Measurements from ENCODE around the gene PINK1. TPM values are rescaled to one million over a fixed set of nuclear protein-coding genes. Genes with fewer than 3 reads are reported as not detected.

PINK1 gene
- polyA plus RNA-seq, 1 of the 3 experiments (the other 2 are of a cell fraction): 24.4 TPM

DNA sequence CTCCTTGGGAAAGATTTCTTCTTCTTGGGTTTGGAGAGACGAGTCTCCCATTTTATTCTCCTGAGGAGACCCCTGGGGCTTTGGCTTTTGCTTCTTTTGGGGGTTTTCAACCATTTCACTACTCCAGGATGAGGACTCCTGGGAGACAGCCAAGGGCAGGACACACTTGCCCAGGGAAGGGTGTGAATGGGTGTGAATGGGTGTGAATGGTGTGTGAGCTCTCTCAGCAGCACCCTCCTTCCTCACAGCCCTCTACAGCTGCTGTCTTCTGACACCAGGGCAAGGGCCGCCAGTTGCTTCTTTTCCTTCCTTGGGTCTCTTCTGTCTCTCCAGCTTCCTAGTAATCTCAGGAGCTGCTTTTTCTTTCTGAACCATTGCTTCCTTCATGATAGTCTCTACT, 60.4 kb downstream of the PINK1 start:
- POLR2A ChIA-PET: interaction anchor here (0.6 kb wide), 1 partner anchor 33 kb away, joined by 4 read pairs; the partner anchor contains the start of gene DDOST

DNA sequence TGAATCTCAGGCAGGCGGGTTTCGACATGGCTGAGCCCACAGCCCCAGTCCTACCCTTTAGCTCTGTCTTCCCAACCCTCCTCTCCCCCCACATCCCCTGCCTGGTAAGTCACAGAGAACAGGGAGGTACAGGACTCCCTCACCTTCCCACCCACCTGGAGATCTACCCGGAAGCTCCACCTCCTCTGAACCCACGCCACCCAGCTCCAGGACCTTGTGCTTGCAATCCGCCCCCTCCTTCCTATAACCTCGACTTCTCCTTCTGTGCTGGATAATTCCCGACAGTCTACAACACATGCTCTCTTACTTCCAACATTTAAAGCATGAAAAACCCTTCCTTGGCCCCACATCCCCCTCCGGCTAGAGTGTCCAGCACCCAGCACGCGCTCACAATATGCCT, 62.3 kb downstream of the PINK1 start:
- POLR2A ChIA-PET: interaction anchor here (0.7 kb wide), 1 partner anchor 500 kb away, joined by 3 read pairs; no protein-coding TSS in a partner anchor
- CTCF ChIA-PET: interaction anchor here (0.7 to 7.0 kb wide), 5 partner anchors 34 to 500 kb away, joined by 3 to 127 read pairs (median 3); partner anchors contain the start of gene DDOST
- H3F3A ChIP-seq (replicated peaks; ENCODE audit: insufficient read depth): peaks cover 9% of the 10 kb centered on the region
- DNase-seq: no peak
- no peaks in the 10 kb centered on the region for H3K79me2 ChIP-seq (ENCODE audit: insufficient read depth)
- H3K4me2 ChIP-seq: no peak overlapping the region
- H3K27ac ChIP-seq (ENCODE audit: low read depth in 2 of 2, low read length in 1 of 2): no peak overlapping the region
- H3K9me3 ChIP-seq: no peaks in the 10 kb centered on the region
- H2AFZ ChIP-seq (ENCODE audit: low read depth): no peak overlapping the region
- H4K20me1 ChIP-seq (ENCODE audit: insufficient read depth): no peaks in the 10 kb centered on the region
- H3K9ac ChIP-seq: no peak overlapping the region
- whole genome bisulfite sequencing (ENCODE audit: low lambda C conversion rate): 82% methylated on average over 10 of the region's 10 CpGs
- H3K27me3 ChIP-seq (ENCODE audit: insufficient read depth): no peaks in the 10 kb centered on the region
- no peaks in the 10 kb centered on the region for H3K36me3 ChIP-seq (replicated peaks in 1 of 2; ENCODE audit: control insufficient read depth in 1 of 2, insufficient read depth in 2 of 2, low read length in 1 of 2)
- H3K4me3 ChIP-seq (ENCODE audit: low read depth in 2 of 2, low read length in 1 of 2): no peak overlapping the region
- H3K9me2 ChIP-seq: no peaks in the 10 kb centered on the region
- H3K4me1 ChIP-seq (ENCODE audit: control insufficient read depth in 1 of 2, insufficient read depth in 2 of 2, low read depth in 1 of 2, low read length in 1 of 2): peaks cover 3 to 21% of the 10 kb centered on the region in 2 experiments; a peak in 3 of 4 replicates
- no peak for TF ChIP-seq SIN3A (IDR thresholded peaks at IDR 0.05; ENCODE audit: borderline replicate concordance, low read depth, low read length)
- TF ChIP-seq TEAD4 (IDR thresholded peaks at IDR 0.05; ENCODE audit: borderline replicate concordance, insufficient read depth): no peak
- no peak for TF ChIP-seq NRF1 (IDR thresholded peaks at IDR 0.05; ENCODE audit: low read depth, low read length)
- TF ChIP-seq, protein P1, sequence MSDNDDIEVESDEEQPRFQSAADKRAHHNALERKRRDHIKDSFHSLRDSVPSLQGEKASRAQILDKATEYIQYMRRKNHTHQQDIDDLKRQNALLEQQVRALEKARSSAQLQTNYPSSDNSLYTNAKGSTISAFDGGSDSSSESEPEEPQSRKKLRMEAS (IDR thresholded peaks at IDR 0.05; ENCODE audit: low read depth): no peak
- TF ChIP-seq SMC3 (IDR thresholded peaks at IDR 0.05; ENCODE audit: low read depth, low read length): no peak
- TF ChIP-seq RAD21 (IDR thresholded peaks at IDR 0.05; ENCODE audit: low read length): no peak
- TF ChIP-seq NFIC (IDR thresholded peaks at IDR 0.05; ENCODE audit: borderline replicate concordance): no peak
- no peak for TF ChIP-seq MXI1 (IDR thresholded peaks at IDR 0.05; ENCODE audit: low read depth, low read length)
- TF ChIP-seq, protein P2, sequence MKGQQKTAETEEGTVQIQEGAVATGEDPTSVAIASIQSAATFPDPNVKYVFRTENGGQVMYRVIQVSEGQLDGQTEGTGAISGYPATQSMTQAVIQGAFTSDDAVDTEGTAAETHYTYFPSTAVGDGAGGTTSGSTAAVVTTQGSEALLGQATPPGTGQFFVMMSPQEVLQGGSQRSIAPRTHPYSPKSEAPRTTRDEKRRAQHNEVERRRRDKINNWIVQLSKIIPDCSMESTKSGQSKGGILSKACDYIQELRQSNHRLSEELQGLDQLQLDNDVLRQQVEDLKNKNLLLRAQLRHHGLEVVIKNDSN (IDR thresholded peaks at IDR 0.05; ENCODE audit: borderline replicate concordance, low read depth): no peak

More for the DNA sequence above, 60.4 kb downstream of the PINK1 start:
- CTCF ChIA-PET: interaction anchor here (1.3 to 7.0 kb wide), 2 partner anchors 32 to 502 kb away, joined by 3 to 127 read pairs; partner anchors contain the start of gene DDOST
- no peak overlapping the region for H3K9ac ChIP-seq
- no peak for DNase-seq
- H3K4me2 ChIP-seq: no peak overlapping the region
- TF ChIP-seq, protein P3, sequence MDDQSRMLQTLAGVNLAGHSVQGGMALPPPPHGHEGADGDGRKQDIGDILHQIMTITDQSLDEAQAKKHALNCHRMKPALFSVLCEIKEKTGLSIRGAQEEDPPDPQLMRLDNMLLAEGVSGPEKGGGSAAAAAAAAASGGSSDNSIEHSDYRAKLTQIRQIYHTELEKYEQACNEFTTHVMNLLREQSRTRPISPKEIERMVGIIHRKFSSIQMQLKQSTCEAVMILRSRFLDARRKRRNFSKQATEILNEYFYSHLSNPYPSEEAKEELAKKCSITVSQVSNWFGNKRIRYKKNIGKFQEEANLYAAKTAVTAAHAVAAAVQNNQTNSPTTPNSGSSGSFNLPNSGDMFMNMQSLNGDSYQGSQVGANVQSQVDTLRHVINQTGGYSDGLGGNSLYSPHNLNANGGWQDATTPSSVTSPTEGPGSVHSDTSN (IDR thresholded peaks at IDR 0.05): no peak
- TF ChIP-seq FOXJ3 (CRISPR knock-in tag; IDR thresholded peaks at IDR 0.05) (no peak), JUND (IDR thresholded peaks at IDR 0.05) (no peak), RAD21 (IDR thresholded peaks at IDR 0.05; ENCODE audit: low read length) (no peak), SMC3 (IDR thresholded peaks at IDR 0.05; ENCODE audit: low read depth, low read length) (no peak), RFX5 (IDR thresholded peaks at IDR 0.05; ENCODE audit: low read length) (no peak), RCOR1 (IDR thresholded peaks at IDR 0.05; ENCODE audit: low read length) (no peak), YY1 (IDR thresholded peaks at IDR 0.05; ENCODE audit: low read depth) (no peak), TCF12 (IDR thresholded peaks at IDR 0.05) (no peak), EZH2phosphoT487 (IDR thresholded peaks at IDR 0.05; ENCODE audit: borderline replicate concordance, low read depth) (no peak), SIN3A (IDR thresholded peaks at IDR 0.05; ENCODE audit: borderline replicate concordance, low read depth, low read length) (no peak), TEAD4 (IDR thresholded peaks at IDR 0.05; ENCODE audit: borderline replicate concordance, insufficient read depth) (no peak)
- TF ChIP-seq, protein P4, sequence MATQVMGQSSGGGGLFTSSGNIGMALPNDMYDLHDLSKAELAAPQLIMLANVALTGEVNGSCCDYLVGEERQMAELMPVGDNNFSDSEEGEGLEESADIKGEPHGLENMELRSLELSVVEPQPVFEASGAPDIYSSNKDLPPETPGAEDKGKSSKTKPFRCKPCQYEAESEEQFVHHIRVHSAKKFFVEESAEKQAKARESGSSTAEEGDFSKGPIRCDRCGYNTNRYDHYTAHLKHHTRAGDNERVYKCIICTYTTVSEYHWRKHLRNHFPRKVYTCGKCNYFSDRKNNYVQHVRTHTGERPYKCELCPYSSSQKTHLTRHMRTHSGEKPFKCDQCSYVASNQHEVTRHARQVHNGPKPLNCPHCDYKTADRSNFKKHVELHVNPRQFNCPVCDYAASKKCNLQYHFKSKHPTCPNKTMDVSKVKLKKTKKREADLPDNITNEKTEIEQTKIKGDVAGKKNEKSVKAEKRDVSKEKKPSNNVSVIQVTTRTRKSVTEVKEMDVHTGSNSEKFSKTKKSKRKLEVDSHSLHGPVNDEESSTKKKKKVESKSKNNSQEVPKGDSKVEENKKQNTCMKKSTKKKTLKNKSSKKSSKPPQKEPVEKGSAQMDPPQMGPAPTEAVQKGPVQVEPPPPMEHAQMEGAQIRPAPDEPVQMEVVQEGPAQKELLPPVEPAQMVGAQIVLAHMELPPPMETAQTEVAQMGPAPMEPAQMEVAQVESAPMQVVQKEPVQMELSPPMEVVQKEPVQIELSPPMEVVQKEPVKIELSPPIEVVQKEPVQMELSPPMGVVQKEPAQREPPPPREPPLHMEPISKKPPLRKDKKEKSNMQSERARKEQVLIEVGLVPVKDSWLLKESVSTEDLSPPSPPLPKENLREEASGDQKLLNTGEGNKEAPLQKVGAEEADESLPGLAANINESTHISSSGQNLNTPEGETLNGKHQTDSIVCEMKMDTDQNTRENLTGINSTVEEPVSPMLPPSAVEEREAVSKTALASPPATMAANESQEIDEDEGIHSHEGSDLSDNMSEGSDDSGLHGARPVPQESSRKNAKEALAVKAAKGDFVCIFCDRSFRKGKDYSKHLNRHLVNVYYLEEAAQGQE (IDR thresholded peaks at IDR 0.05; ENCODE audit: low read depth, low read length): no peak
- no peaks in the 10 kb centered on the region for H4K20me1 ChIP-seq (ENCODE audit: insufficient read depth)
- WGBS (ENCODE audit: low lambda C conversion rate): 92% methylated on average over 2 of the region's 2 CpGs
- H3K36me3 ChIP-seq (replicated peaks in 1 of 2; ENCODE audit: control insufficient read depth in 1 of 2, insufficient read depth in 2 of 2, low read length in 1 of 2): no peaks in the 10 kb centered on the region
- peaks cover 9% of the 10 kb centered on the region for H3F3A ChIP-seq (replicated peaks; ENCODE audit: insufficient read depth)
- no peaks in the 10 kb centered on the region for H3K9me2 ChIP-seq
- H3K27ac ChIP-seq (ENCODE audit: low read depth in 2 of 2, low read length in 1 of 2): no peak overlapping the region
- H3K9me3 ChIP-seq: no peaks in the 10 kb centered on the region
- H3K79me2 ChIP-seq (ENCODE audit: insufficient read depth): no peaks in the 10 kb centered on the region
- no peak overlapping the region for H3K4me3 ChIP-seq (ENCODE audit: low read depth in 2 of 2, low read length in 1 of 2)
- no peak overlapping the region for H2AFZ ChIP-seq (ENCODE audit: low read depth)
- H3K4me1 ChIP-seq (ENCODE audit: control insufficient read depth in 1 of 2, insufficient read depth in 2 of 2, low read depth in 1 of 2, low read length in 1 of 2): peaks cover 3 to 18% of the 10 kb centered on the region in 2 experiments; a peak in 3 of 4 replicates
- no peaks in the 10 kb centered on the region for H3K27me3 ChIP-seq (ENCODE audit: insufficient read depth)
